DMS153 treated with DMSO at 0.1 percent for 48 hours (cell line): ENCODE measurements around the gene DCLK2.

Source experiments
- DNase-seq: peaks from one replicate; lab custom pipeline; 2025; ENCODE audit not compliant: unreplicated experiment; lab: John Stamatoyannopoulos, UW

Gene DCLK2

GRCh38 chr4:150206954-150207353 is 128.7 kb downstream of the DCLK2 start:
- DNase-seq, result no peak

DNA sequence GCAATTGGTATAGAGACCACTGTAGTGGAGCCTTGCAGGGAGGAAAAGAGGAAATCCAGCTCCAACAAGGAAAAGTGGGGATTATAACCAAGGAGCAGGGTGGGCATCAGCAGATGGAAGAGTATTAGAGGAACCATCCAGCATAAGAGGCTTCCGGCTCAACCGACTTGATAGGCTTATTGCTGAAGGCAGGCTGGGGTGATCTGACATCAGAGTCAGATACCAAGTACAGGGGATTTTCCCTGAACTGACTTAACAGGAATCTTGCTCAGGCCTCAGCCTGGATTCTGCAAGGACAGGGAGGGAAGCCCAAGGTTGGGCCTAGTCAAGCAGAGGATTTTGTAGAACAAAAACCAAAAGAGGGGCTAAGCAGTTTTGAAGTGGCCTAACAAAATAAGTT is 129.6 kb downstream of the DCLK2 start:
- no peak for DNase-seq

DNA sequence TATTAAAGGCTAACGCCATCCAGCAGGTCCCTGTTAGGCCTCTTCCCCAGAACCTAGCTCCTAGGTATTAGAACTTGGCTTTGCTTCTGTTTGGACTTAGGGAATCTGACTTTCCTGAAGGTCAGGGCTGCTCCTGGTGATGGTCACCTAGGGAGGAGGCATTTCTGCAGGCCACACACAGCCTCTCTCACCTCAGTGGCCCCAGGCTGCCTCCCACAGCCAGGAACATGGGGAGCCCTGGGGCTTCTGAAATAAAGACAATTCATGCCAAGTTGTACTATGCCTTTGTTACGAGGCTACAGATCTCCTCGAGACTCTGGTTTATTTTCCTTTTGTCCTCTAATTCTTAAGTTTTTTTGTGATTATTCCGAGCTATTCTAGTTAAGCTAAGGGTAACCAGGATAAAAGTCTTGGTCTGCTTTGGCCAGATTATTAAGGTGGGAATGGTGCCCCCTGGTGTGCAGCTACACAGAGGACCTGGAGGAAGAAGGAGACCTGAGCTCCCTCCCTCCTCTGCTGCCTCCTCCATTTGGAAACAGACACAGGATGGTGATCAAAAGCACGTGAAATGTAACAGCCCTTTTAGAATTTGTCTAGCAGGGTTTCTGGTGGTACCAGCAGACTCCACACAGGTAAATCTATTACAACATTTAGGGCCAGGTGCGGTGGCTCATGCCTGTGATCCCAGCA is 131.0 kb downstream of the DCLK2 start:
- peak; percentile 30 for DNase-seq

DNA sequence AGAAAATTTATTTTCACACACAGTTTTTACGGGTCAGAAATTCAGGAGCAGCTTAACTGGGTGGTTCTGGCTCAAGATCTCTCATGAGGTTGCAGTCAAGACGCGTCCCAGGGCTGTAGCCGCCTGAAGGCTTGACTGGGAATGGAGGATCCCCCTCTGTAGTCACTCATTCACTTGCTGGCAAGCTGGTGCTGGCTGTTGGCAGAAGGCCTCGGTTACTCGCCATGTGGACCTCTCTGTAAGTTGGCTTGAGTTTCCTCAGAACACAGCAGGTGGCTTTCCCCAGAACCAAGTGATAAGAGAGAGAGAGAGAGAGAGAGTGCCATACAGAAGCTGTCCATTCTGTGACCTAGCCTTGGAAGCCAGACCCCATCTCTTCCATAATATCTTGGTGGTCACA is 132.8 kb downstream of the DCLK2 start:
- DNase-seq, result no peak

- DNase-seq, result no peak
Measured at GRCh38 chr4:150211799-150212445, 133.7 kb downstream of the DCLK2 start.

DNA sequence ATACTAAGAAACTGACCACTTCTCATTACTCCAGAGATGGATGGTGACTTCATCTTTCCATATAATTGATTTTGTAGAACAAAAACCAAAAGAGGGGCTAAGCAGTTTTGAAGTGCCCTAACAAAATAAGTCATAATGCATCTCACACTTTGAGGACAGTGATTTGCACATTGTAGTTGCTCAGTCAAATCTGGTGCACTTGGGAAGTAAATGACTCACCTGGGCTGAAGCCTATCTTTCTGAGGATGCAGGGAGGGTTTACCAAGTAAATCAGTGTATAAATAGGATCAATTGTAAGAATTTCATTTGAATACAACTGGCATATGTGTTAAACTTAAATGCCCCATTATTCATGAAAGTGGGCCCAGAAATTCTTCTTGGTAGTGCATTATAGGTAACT is 134.2 kb downstream of the DCLK2 start:
- no peak for DNase-seq

- no peak for DNase-seq
Measured at GRCh38 chr4:150212927-150213326, 134.7 kb downstream of the DCLK2 start.

DNA sequence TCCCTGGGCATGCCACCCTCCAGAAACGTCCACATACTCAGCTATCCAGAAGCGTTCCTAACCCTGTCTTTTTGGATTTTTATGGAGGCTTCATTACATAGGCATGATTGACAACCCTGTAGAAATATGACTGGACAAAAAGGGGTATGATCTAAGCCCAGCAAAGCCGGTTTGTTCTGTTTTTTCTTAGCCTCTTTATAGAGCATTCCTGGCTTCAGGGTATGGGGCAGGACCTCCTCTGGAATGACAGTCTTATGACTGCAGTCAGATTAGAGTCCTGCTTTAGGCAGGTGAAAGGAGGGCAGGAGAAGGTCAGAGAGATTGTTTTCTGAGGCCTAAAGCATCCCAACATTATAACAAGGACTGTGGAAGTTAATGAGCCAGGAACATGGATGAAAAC is 137.4 kb downstream of the DCLK2 start:
- no peak for DNase-seq

- DNase-seq, result no peak
Measured at GRCh38 chr4:150216726-150217125, 138.5 kb downstream of the DCLK2 start.

- DNase-seq, result peak; percentile 49
Measured at GRCh38 chr4:150217192-150217591, 138.9 kb downstream of the DCLK2 start.

DNA sequence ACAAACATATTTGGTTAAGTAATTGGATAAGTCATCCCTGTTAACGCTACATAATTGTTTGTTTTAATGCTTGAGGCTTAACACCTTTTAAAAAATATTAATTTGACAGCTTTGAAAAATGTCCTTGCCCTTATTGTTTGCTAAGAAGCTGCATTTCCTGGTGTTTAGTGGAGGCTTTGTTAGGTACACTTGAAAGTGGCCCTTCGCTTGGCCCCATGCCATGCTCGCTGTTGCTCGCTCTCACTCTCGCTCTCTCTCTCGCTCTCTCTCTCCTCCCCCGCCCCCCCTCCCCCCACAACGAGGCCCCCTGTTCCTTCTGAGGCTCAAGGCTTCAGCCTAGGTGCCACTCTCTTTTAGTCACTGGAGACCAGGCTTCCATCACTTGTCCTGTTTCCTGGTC is 139.6 kb downstream of the DCLK2 start:
- DNase-seq, result peak; percentile 44

DNA sequence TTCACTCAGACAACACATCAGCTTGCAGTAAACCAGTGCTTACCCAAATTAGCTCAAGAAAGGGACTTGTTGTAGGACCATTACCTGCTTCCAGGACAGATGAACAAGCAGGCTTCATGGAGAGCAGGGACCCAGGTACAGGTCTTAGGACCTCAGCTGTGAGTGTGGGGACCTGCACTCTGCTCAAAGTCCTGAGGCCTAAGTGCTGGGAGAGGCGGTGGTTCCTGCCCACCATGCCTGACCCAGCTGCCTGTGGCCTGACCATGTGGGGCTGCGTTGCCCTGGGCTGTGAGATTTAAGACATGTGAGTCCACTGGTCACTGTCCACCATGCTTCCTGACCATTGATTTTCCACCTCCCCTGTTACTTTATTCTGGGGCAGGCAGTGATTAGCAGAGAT is 140.2 kb downstream of the DCLK2 start:
- no peak for DNase-seq

GRCh38 chr4:150219841-150220240 is 141.6 kb downstream of the DCLK2 start:
- no peak for DNase-seq

DNA sequence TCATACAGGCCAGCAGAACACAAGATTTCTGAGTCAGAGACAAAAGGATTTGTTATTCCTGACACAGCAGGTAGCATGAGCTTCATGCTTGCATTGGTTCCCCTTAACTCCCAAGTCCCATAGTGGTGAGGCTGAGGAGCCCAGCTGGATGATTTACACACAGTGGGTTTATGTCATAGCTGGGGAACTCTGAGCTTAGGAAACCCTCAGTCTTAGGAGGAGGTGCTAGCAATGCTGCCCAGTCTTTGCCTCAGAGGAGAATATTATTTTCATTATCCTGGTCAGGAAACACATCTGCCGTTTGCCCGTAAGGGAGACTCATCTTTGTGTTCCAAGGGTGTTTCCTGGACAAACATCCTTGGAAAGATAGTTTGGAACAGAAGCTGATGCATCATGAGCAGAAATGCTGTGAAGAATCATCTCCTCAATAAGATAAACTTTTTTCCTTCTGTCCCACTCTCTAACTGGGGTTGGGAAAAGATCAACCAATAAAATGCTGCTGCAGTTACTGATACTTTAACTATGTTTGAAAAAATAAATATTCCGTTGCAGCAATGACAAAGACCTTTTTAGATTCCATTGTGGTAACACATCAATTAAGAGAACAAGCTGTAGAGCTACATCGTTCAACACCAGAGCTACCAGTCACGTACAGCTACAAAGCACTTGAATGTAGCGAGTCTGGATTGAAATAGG is 146.8 kb downstream of the DCLK2 start:
- DNase-seq, result no peak

- no peak for DNase-seq
Measured at GRCh38 chr4:150229520-150229919, 151.3 kb downstream of the DCLK2 start.

- DNase-seq, result no peak
Measured at GRCh38 chr4:150230561-150230960, 152.3 kb downstream of the DCLK2 start.

DNA sequence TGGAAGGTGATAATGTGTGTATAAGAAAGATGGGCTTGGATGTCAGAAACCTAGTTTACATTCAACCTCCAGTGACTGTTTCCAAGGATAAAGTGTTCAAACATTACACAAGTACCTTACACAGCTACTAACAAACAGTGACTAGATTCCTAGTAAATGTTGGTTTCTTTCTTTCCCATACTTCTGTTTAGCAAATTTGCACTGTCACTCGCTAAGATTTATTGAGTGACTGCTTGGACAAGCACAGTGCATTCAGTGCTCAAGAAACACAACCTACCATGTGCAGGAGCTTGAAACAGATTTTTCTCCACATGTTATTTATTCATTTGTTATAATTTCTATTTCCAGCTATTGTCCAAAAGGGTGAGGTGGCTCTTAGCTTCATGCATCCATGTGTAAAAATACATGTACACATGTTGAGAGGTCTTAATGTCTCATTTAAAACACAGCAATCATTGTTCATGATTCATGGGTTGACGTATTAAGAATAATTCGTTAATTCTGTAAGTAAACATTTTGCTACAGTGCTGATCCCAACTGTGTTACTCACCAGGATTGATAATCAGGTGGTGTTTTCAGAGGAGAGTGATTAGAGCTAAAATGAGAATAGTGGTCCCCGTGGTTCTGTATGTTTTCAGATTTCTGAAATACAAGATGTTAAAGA is 153.0 kb downstream of the DCLK2 start:
- DNase-seq, result no peak

DNA sequence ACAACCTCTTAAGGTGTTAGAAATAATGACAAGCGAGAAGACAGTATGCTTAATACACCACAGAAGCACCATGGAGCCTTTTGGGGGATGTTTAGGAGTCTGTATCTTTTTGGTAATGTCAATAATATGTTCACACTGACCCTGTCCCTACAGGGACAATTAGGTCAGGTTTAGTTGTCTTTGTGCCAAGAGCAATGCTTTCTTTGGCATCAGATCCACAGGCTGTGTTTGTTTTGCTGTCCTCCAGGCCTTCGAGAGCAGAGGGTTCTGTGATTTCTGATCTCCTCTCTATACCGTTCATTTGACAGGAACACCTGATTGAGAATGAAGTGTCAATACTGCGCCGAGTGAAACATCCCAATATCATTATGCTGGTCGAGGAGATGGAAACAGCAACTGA is 153.8 kb downstream of the DCLK2 start:
- peak; percentile 9 for DNase-seq

GRCh38 chr4:150234246-150234645 is 156.0 kb downstream of the DCLK2 start:
- DNase-seq, result no peak

GRCh38 chr4:150235317-150235716 is 157.1 kb downstream of the DCLK2 start:
- DNase-seq, result no peak

DNA sequence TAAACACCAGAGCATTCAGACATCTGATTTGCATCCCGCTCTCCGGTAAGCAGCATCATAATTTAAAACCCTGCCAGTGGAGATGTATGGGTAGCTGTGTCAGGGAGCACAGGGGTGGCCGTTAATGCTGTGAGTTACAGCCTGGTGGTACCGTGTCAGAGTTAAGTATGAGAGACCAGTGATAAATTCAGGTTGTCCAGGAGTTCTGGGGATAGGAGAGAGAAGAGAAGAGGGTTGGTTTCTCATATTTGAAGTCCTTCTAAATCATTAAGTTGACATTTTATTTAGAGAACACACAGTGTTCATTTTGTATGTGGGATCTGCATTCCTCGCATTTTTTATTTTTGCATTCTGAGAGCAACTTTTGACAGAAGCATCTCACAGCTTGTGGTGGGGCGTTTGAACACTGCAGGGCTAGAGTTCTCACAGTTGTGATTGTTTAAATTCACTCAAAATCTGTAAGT is 157.6 kb downstream of the DCLK2 start:
- no peak for DNase-seq

DNA sequence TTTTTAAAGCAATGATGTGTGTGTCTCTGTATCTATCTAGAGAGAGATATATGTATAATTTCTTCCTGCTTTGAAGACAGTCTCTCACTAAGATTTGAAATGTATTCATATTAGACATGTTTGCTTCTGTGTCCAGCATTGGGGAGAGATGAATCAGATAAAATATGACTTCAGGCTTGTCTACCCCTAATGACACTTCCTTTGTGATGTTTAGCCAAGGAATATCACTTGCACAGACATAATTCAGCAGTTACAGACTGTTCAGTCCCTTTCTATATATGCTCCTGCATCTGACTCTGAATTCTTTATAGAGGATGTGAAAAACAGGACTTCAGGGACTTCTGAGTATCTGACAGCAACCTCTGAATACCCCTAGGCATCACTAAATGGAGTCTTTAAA is 158.4 kb downstream of the DCLK2 start:
- no peak for DNase-seq
